IPS-20b (cell line): ENCODE measurements around the gene NME9.
A peak's percentile ranks its signal among the peaks of the same experiment; 100 is the strongest.

Source experiments
- H3K27ac ChIP-seq: one replicate; pipeline ENCODE4 v1.5.1; 2013; ENCODE audit warnings: low read length
- H3K27me3 ChIP-seq: 2 replicates; pipeline ENCODE4 v1.6.1; 2013; ENCODE audit warnings: mild to moderate bottlenecking, low read length, inconsistent platforms; ENCODE audit not compliant: insufficient read depth
- H3K36me3 ChIP-seq: 2 replicates; pipeline ENCODE4 v1.6.1; 2013; ENCODE audit warnings: low read depth, mild to moderate bottlenecking, inconsistent platforms, low read length, moderate library complexity; ENCODE audit not compliant: insufficient read depth
- H3K4me1 ChIP-seq: 2 replicates; pipeline ENCODE4 v1.6.1; 2013; ENCODE audit warnings: mild to moderate bottlenecking, control low read depth, inconsistent platforms, low read length, moderate library complexity; ENCODE audit not compliant: insufficient read depth
- H3K4me3 ChIP-seq: 2 replicates; pipeline ENCODE4 v1.5.1; 2013; ENCODE audit warnings: mild to moderate bottlenecking, low read length, inconsistent platforms
- H3K9ac ChIP-seq: 2 replicates; pipeline ENCODE4 v1.6.1; 2013; ENCODE audit warnings: low read depth, mild to moderate bottlenecking, inconsistent platforms, low read length, moderate library complexity
- H3K9me3 ChIP-seq: 2 replicates; pipeline ENCODE4 v1.6.1; 2013; ENCODE audit warnings: mild to moderate bottlenecking, low read depth, low read length, inconsistent platforms; ENCODE audit not compliant: insufficient read depth

NME9 gene

DNA sequence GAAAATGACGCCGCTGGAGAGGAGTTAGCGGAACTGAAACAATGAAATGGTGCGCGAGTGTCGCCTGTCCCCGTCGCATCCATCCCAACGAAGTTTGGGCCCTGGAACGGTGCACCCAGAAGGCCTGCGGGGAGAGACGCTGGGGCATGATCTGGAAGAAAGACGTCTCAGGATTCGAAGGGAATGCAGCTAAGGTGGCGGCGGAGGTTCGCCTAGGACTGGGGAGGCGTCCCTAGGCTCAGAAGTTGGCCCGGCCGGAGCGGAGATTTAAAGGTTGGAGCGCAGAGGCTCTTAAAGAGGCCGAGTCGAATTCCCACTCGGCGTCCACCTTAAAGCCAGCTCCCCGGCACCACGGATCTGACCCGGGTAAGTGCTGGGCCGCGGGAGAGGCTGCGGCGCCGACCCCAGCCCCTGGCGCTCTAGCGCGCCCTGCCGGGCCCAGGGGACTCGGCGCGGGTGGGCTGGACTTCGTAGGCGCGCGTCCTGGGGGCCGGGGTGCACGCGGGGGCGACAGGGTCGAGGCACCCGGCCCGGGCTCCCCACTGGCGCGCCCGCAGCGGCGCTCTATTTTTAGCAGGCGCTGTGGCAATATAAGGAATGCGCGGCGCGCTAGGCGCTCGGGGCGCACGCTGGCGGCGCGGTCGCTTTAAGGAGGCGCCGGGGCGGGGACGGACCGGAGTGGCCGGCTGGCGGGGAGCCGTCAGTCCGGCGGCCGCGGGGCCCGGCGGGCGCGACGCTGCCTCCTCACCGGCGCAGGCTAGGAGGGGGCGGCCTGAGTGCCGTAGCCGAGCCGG lies 18.5 kb upstream of the NME9 start, which contains the start of gene MRAS:
Gene MRAS (plus strand): TSS at position 620 of the 794 bp plus-strand sequence. CDS start 24,305 bp downstream, outside the sequence.
- Histone ChIP-seq H3K4me1 (peaks cover 12% of the 10 kb centered on the region), H3K9ac (peak within 1 kb of the TSS; percentile 69; the same call in 1 of the 2 replicates), H3K27me3 (peaks cover 12% of the 10 kb centered on the region; the same call in 1 of the 2 replicates), H3K4me3 (peak within 1 kb of the TSS; percentile 66), H3K27ac (no peak within 1 kb of the TSS), H3K36me3 (no peaks in the 10 kb centered on the region), H3K9me3 (no peaks in the 10 kb centered on the region)

DNA sequence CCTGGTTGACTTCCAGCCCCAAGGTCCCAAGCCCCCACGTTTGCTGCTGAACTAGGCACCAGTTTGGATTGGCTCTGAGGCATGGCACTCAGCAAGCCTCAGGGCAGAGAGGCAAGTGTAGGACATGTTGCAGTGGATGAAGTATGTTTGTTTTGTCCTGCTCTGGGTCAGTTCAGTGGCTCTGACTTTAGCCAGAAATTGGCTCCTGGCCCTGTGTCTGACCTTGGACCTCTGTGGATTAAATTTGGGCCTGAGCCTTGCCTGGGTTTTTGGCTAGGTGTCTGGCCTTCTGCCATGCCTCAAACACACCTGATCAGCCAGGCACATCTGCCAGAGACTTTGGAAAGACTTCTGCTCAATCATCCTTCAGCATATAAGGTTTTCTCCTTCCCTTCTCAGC lies 15.1 kb upstream of the NME9 start:
- Histone ChIP-seq H3K4me1 (peaks cover 7% of the 10 kb centered on the region), H3K27me3 (peaks cover 12% of the 10 kb centered on the region; the same call in 1 of the 2 replicates), H3K36me3 (no peaks in the 10 kb centered on the region), H3K4me3 (no peak overlapping the region), H3K27ac (no peak overlapping the region), H3K9ac (no peak overlapping the region), H3K9me3 (no peaks in the 10 kb centered on the region)

DNA sequence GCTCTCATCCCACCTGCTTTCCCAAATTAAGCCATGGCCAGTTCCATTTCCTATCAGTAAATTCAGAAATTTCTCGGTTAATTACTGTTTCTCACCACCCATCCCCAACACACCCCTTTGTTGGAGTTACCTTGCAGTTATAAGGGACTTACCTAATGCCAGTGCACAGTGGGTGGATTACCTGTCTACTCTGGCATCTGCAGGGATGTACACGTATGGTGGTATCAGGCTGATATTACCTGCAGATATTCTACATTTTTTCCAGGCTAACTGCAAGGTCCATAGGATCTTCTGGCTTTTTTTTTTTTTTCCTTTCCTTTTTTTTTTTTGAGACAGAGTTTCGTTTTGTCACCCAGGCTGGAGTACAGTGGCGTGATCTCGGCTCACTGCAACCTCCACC lies 10.9 kb upstream of the NME9 start:
- H3K36me3 ChIP-seq, result no peaks in the 10 kb centered on the region
- H3K27ac ChIP-seq, result no peak overlapping the region
- H3K4me1 ChIP-seq, result peaks cover 13% of the 10 kb centered on the region; the same call in 1 of the 2 replicates
- no peak overlapping the region for H3K4me3 ChIP-seq
- H3K9ac ChIP-seq, result no peak overlapping the region
- H3K9me3 ChIP-seq, result no peaks in the 10 kb centered on the region
- H3K27me3 ChIP-seq, result no peaks in the 10 kb centered on the region

DNA sequence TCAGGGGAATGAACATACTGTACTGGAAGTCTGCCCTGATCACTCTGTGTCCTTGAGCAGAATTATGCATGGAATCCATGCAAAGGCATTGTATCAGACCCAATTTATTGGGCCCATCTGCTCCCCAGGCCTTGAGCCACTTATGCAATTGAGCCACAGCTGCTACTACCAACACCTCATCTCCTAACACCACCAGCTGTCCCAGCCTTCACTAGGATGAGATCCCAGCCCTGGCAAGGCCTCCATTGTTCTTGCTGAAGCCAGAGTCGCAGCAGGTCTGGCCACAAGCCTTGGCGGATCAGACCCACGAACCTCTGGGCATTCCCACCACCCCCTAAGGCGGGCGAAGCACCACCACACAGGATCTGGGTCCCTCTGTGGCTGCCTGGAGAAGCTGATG lies 9.2 kb upstream of the NME9 start:
- no peaks in the 10 kb centered on the region for H3K9me3 ChIP-seq
- no peaks in the 10 kb centered on the region for H3K36me3 ChIP-seq
- no peak overlapping the region for H3K27ac ChIP-seq
- no peaks in the 10 kb centered on the region for H3K27me3 ChIP-seq
- H3K4me3 ChIP-seq, result no peak overlapping the region
- no peak overlapping the region for H3K9ac ChIP-seq
- H3K4me1 ChIP-seq, result peaks cover 14% of the 10 kb centered on the region; the same call in 1 of the 2 replicates

DNA sequence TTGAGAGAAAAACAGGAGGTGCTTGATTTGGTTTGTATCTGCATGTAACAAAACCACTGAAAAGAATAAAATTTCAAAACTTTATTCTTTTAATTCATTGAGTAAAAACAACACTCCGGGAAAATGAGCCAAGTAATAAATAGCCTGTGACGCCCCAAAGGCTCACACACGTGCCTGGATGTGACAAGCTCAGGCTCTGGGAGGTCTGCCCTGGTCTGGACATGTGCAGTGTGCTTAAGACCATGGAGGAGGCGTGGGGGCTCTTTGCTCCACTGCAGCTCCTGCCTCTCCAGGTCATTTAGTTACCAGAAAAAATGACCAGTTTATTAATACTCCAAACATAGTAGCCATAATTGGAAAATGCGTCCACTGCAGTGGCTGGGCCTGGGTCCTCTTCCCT lies 8.6 kb upstream of the NME9 start:
- no peak overlapping the region for H3K27ac ChIP-seq
- no peak overlapping the region for H3K9ac ChIP-seq
- H3K27me3 ChIP-seq, result no peaks in the 10 kb centered on the region
- no peak overlapping the region for H3K4me3 ChIP-seq
- peaks cover 14% of the 10 kb centered on the region; the same call in 1 of the 2 replicates for H3K4me1 ChIP-seq
- no peaks in the 10 kb centered on the region for H3K9me3 ChIP-seq
- no peaks in the 10 kb centered on the region for H3K36me3 ChIP-seq

DNA sequence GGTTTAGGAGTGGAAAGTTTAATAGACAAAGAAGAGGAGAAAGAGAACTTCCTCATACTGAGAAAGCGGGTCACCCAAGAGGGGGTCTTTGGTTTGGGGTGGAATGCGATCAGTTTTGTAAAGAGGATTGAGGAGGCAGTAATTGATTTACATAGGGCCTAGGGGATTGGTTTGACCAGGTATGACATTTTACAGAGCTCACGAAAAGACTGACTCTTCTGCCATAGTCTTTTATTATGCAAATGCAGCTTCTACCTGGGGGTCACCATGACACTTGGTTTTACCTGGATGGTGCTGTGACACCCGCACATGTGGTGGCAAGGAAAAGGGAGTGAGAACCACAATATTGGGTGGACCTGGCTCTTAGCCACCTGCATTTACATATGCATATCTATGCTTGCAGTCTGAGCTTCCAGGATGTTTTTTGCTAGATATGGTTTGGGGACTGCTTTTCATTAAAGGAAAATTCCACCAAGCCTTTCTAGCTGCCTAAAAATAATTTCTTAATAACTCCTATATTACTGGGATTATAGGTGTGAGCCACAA lies 6.9 kb upstream of the NME9 start:
- no peaks in the 10 kb centered on the region for H3K9me3 ChIP-seq
- no peaks in the 10 kb centered on the region for H3K36me3 ChIP-seq
- H3K4me1 ChIP-seq, result peaks cover 14% of the 10 kb centered on the region; the same call in 1 of the 2 replicates
- no peak overlapping the region for H3K4me3 ChIP-seq
- H3K9ac ChIP-seq, result no peak overlapping the region
- no peak overlapping the region for H3K27ac ChIP-seq
- no peaks in the 10 kb centered on the region for H3K27me3 ChIP-seq

DNA sequence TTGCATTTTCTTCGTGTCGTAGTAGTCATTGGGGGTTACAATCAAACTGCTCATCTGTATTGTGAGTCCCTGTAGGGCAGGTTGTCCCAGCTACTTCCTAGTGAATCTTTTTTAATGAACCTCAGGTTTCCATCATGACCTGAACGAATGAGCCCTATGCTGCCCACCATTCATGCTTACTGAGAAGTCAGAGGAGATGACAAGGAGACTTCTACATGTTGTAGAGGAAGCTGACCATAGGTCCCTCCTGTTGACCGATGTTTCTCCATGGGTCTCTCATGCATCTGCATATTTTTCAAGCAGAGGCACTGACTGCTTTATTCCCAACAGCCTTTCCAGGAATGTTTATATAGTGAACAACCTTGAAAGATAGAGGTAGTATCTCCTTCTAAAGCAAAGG lies 5.0 kb upstream of the NME9 start:
- Histone ChIP-seq H3K27me3 (no peaks in the 10 kb centered on the region), H3K27ac (no peak overlapping the region), H3K4me1 (peaks cover 14% of the 10 kb centered on the region; the same call in 1 of the 2 replicates), H3K36me3 (no peaks in the 10 kb centered on the region), H3K9me3 (no peaks in the 10 kb centered on the region), H3K4me3 (no peak overlapping the region), H3K9ac (no peak overlapping the region)

DNA sequence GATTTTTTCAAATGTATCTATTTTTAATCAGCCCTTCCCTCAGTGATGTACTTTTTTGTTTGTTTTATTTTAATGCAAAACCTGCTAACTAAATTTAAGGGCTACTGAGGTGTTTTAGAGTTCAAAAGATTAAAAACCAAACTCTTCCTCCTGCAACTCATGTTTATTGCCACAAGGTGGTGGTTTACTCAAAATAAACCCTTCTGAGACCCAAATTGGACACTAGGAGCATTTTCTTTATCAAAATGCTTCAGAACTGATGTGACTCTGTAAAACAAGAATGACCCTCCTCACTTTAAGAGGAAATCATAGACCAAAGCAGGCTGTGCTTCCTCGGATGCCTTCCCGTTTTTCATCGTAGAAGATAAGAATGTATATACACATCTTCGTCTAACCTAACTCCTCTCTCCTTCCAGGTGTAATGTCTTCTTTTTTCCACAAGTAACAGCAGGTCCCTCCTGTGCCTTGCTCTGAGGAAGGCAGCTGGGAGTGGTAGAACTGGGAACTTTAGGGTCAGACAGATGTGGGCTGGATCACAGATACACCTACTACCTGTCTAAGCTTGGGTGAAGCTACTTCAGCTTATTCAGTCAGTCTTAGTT lies 2.9 kb upstream of the NME9 start:
- H3K4me1 ChIP-seq, result peaks cover 17% of the 10 kb centered on the region; the same call in 1 of the 2 replicates
- H3K9ac ChIP-seq, result no peak overlapping the region
- no peak overlapping the region for H3K27ac ChIP-seq
- H3K27me3 ChIP-seq, result peaks cover 6% of the 10 kb centered on the region; the same call in 1 of the 2 replicates
- H3K4me3 ChIP-seq, result no peak overlapping the region
- H3K36me3 ChIP-seq, result no peaks in the 10 kb centered on the region
- H3K9me3 ChIP-seq, result no peaks in the 10 kb centered on the region

DNA sequence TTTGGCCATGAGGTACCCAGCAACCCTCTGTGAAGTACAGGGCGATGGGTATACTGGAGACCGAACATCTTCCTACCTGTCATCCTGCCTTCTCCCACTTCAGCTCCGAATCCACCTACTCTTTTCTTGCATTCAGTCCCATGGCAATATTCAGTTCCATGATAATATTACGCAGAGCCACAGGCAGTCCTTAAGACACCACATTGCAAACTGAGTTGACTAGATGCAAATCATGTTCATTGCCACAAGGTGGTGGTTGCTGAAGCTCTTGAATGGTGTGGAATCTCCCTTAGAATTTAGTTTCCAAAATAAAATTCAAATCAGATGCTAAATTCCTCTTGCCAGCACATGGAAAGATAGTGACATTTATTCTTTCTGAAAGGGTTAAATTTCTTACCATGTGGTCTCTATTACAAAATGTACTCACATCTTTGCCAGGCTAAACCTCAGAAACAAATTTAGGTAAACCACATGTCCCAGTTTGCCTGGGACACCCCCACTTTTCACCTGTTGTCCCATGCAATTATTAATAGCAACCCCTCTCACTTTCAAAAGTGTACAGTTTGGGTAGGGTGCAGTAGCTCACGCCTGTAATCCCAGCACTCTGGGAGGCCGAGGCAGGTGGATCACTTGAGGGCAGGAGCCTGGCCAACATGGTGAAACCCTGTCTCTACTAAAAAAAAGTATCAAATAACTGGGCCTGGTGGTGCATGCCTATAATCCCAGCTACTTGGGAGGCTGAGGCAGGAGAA lies 1.7 kb upstream of the NME9 start:
- Histone ChIP-seq H3K9me3 (no peaks in the 10 kb centered on the region), H3K9ac (no peak overlapping the region), H3K27ac (no peak overlapping the region), H3K36me3 (no peaks in the 10 kb centered on the region), H3K4me1 (peaks cover 11% of the 10 kb centered on the region; the same call in 1 of the 2 replicates), H3K4me3 (no peak overlapping the region), H3K27me3 (peaks cover 6% of the 10 kb centered on the region; the same call in 1 of the 2 replicates)

DNA sequence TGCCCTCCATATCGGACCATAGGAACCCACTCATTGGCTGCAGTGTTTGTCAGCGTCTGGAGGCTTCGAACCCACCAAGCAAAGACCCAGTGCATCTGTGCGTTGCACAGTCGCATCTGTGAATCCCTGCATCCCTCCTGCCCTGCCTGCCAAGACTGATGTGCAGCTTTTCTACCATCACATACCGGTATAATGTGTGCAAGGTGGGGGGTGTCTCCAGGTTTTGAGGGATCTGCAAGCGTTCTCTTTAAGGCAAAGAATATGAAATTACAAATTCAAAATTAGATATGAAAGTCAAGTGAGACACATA lies 288 bp upstream of the NME9 start:
- Histone ChIP-seq H3K36me3 (no peaks in the 10 kb centered on the region), H3K9me3 (no peaks in the 10 kb centered on the region), H3K27me3 (peaks cover 6% of the 10 kb centered on the region; the same call in 1 of the 2 replicates), H3K4me3 (peak overlapping the region; percentile 49; the same call in 1 of the 2 replicates), H3K9ac (no peak overlapping the region), H3K4me1 (peaks cover 3% of the 10 kb centered on the region; the same call in 1 of the 2 replicates), H3K27ac (no peak overlapping the region)

DNA sequence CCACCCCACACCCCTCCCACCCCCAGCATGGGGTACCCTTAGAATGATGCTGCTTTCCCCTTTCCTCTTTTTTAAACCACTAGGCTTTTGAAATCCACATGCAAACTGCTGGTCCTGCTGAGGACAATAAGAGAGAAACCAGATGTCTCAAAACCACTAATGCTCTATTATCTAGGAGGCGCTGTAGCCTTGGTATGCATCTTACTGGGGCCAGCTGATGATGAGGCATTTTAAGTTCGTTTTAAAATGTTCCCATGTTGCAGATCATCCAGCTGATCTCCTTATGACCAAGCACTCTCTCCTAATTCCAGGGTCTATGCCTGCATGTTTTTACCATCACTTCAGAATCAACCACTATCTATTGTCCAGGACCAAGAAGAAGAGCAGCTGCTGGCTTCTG lies 1.3 kb downstream of the NME9 start:
- Histone ChIP-seq H3K9ac (no peak overlapping the region), H3K27ac (no peak overlapping the region), H3K27me3 (peaks cover 6% of the 10 kb centered on the region; the same call in 1 of the 2 replicates), H3K4me3 (no peak overlapping the region), H3K9me3 (no peaks in the 10 kb centered on the region), H3K36me3 (no peaks in the 10 kb centered on the region), H3K4me1 (peaks cover 3% of the 10 kb centered on the region; the same call in 1 of the 2 replicates)
